Measurements from ENCODE around the gene FUBP3. TPM values are rescaled to one million over a fixed set of nuclear protein-coding genes. Genes with fewer than 3 reads are reported as not detected.
"Not testable (repeated sequence)": the region's sequence is repeated elsewhere in the genome, so short reads cannot be mapped to it uniquely, and the experiment has no call there.

The FUBP3 gene
- total and polyA plus RNA-seq, 2 experiments from 2014 or later = 82.0 to 115 TPM

DNA sequence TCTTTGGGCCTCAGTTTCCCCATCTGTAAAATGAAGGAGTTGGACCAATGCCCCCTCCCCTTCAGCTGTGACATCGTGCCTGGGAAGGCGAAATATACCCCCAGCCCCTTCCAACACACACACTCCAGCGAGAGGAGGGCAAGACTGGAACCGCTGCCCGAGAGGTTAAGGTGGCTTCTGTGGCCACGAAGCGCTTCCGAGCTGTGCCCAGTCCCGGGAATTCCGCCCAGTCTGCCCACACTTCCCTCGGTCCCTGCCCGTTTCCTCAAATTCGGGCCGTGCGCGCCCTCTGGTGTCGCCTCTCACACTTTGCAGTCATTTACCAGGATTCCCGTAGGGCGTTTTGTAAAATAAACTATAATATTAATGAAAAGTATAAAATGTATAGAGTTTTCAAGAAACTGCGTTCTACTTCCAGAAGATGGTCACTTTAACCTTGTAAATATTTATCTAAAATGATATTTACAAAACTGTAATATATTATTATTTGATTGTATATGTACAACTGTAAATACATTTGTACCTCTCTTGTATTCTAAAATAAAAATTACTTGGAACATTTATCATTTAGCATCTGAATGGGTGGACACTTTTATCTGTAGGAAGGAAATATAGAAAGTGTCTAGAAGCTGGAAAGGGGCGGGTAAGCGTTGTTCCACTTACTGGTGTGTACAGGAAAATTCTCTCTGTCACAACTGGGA, 103.2 kb downstream of the FUBP3 start:
- H3K27ac ChIP-seq = no peak overlapping the region
- H3K4me3 ChIP-seq = no peak overlapping the region
- TF ChIP-seq, protein P1, sequence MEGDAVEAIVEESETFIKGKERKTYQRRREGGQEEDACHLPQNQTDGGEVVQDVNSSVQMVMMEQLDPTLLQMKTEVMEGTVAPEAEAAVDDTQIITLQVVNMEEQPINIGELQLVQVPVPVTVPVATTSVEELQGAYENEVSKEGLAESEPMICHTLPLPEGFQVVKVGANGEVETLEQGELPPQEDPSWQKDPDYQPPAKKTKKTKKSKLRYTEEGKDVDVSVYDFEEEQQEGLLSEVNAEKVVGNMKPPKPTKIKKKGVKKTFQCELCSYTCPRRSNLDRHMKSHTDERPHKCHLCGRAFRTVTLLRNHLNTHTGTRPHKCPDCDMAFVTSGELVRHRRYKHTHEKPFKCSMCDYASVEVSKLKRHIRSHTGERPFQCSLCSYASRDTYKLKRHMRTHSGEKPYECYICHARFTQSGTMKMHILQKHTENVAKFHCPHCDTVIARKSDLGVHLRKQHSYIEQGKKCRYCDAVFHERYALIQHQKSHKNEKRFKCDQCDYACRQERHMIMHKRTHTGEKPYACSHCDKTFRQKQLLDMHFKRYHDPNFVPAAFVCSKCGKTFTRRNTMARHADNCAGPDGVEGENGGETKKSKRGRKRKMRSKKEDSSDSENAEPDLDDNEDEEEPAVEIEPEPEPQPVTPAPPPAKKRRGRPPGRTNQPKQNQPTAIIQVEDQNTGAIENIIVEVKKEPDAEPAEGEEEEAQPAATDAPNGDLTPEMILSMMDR (IDR thresholded peaks at IDR 0.05; ENCODE audit: low read depth, low read length) = peak; percentile 80

DNA sequence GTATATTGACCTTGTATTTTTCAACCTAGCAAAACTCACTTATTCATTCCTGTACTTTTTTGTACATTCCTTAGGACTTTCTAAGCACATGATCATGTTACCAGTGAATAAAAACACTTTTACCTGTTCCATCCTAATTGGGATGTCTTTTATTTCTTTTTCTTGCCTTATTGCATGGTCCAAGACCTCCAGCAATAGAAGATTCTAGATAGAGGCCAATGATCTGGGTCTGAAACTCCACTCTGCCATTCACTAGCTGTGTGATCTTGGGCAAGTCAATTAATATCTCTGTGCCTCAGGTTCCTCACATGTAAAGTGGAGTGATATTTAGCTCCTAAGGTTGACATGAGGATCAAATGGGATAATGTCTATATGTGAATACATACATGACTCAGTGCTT, 105.7 kb downstream of the FUBP3 start:
- no peaks in the 10 kb centered on the region for H3K9me3 ChIP-seq (ENCODE audit: low read depth)
- no peak overlapping the region for H3K27ac ChIP-seq
- DNase-seq (ENCODE audit: low read depth in 1 of 2, low spot score in 1 of 2) = no peak
- H3K4me3 ChIP-seq = no peak overlapping the region
- H3K27me3 ChIP-seq = peaks cover 15% of the 10 kb centered on the region
- no peaks in the 10 kb centered on the region for H3K36me3 ChIP-seq
- peaks cover 2% of the 10 kb centered on the region for H3K4me1 ChIP-seq (ENCODE audit: low read depth)
- TF ChIP-seq, protein P1 (IDR thresholded peaks at IDR 0.05; ENCODE audit: low read depth, low read length) = no peak

More for the DNA sequence above, 103.2 kb downstream of the FUBP3 start:
- Histone ChIP-seq H3K4me1 (ENCODE audit: low read depth) (no peaks in the 10 kb centered on the region), H3K36me3 (no peaks in the 10 kb centered on the region), H3K27me3 (peaks cover 39% of the 10 kb centered on the region), H3K9me3 (ENCODE audit: low read depth) (no peaks in the 10 kb centered on the region)
- DNase-seq (ENCODE audit: low read depth in 1 of 2, low spot score in 1 of 2) = peak; percentile 78 to 90

DNA sequence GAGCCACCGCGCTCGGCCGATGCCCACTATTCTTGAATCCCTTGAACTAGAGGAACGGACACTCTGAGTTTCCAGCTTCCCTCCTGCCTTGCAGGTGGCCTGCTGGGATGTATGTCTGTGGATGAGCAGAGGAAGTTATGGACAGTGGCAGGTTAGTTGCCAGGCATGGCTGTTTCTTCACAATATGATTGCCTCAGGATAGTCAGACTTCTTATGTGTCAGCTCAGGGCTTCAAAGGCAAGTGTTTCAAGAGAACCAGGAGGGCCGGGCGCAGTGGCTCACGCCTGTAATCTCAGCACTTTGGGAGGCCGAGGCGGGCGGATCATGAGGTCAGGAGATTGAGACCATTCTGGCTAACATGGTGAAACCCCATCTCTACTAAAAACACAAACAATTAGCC, 106.6 kb downstream of the FUBP3 start:
- not testable (repeated sequence) for DNase-seq (ENCODE audit: low read depth in 1 of 2, low spot score in 1 of 2); H3K36me3 ChIP-seq; H3K4me3 ChIP-seq; H3K27ac ChIP-seq; H3K27me3 ChIP-seq; H3K4me1 ChIP-seq (ENCODE audit: low read depth); H3K9me3 ChIP-seq (ENCODE audit: low read depth)

DNA sequence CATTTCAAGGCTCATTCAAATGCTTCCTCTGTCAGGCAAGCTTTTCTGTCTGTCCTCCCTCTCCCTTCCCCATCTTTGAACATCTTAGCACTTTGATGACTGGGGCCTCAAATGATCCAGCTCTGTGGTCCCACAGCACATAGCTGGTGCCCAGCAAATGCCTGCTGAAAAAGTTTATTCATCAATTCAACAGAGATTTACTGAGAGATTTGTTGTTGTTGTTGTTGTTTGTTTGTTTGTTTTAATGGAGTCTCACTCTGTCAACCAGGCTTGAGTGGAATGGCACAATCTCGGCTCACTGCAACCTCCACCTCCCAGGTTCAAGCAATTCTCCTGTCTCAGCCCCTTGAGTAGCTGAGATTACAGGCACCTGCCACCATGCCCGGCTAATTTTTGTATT, 108.2 kb downstream of the FUBP3 start:
- H3K27me3 ChIP-seq = no peaks in the 10 kb centered on the region
- no peaks in the 10 kb centered on the region for H3K9me3 ChIP-seq (ENCODE audit: low read depth)
- H3K4me1 ChIP-seq (ENCODE audit: low read depth) = peaks cover 13% of the 10 kb centered on the region
- no peak overlapping the region for H3K27ac ChIP-seq
- H3K36me3 ChIP-seq = no peaks in the 10 kb centered on the region
- H3K4me3 ChIP-seq = no peak overlapping the region
- no peak for DNase-seq (ENCODE audit: low read depth in 1 of 2, low spot score in 1 of 2)
- TF ChIP-seq, protein P1 (IDR thresholded peaks at IDR 0.05; ENCODE audit: low read depth, low read length) = no peak

Other genes starting within 250 kb of the FUBP3 start
- 83.8 and 89.8 TPM in 2 replicates for gene ASS1, start 134.6 kb upstream of the FUBP3 start, total RNA-seq
- gene ASS1, start 134.6 kb upstream of the FUBP3 start, polyA plus RNA-seq = 59.3 and 67.5 TPM in 2 replicates
- 0.30 and 0.70 TPM in 2 replicates for gene PRDM12, start 85.0 kb downstream of the FUBP3 start, total RNA-seq
- 0.55 and 0.86 TPM in 2 replicates for gene PRDM12, start 85.0 kb downstream of the FUBP3 start, polyA plus RNA-seq
- 32.5 and 47.4 TPM in 2 replicates for gene EXOSC2, start 114.2 kb downstream of the FUBP3 start, total RNA-seq
- gene EXOSC2, start 114.2 kb downstream of the FUBP3 start, polyA plus RNA-seq = 31.0 and 37.4 TPM in 2 replicates